HepG2 (cell line): Measurements from ENCODE around the gene BCAR3. TPM values are rescaled to one million over a fixed set of nuclear protein-coding genes. Genes with fewer than 3 reads are reported as not detected.

Experiments used
- CHCHD3 ChIP-seq: sonication (generic); formaldehyde crosslinking; IDR thresholded peaks from 2 replicates; pipeline ENCODE4 v1.8.0; 2022; ENCODE audit warnings: mild to moderate bottlenecking, missing genetic modification reagents, moderate library complexity
- CSRNP1 ChIP-seq: sonication (generic); formaldehyde crosslinking; IDR thresholded peaks from 2 replicates; pipeline ENCODE4 v1.8.1; 2023; ENCODE audit warnings: mild to moderate bottlenecking, missing genetic modification reagents
- CTCF ChIP-seq: sonication (generic); formaldehyde crosslinking; IDR thresholded peaks from 2 replicates; pipeline ENCODE4 v1.5.0; 2020; ENCODE audit warnings: mild to moderate bottlenecking, missing genetic modification reagents, moderate library complexity
- FOSL2 ChIP-seq: sonication (generic); formaldehyde crosslinking; IDR thresholded peaks from 2 replicates; pipeline ENCODE4 v1.4.0; 2020; ENCODE audit warnings: missing genetic modification reagents
- HES4 ChIP-seq: sonication (generic); formaldehyde crosslinking; IDR thresholded peaks from 2 replicates; pipeline ENCODE4 v1.9.0; 2021; ENCODE audit warnings: mild to moderate bottlenecking, missing genetic modification reagents, borderline replicate concordance
- HMG20A ChIP-seq: IDR thresholded peaks from 2 replicates; pipeline ENCODE4 v1.6.1; 2016; ENCODE audit warnings: borderline replicate concordance
- HOXA3 ChIP-seq: sonication (generic); formaldehyde crosslinking; IDR thresholded peaks from 2 replicates; pipeline ENCODE4 v1.5.0; 2020; ENCODE audit warnings: missing genetic modification reagents
- MAF1 ChIP-seq: sonication (generic); formaldehyde crosslinking; IDR thresholded peaks from 2 replicates; pipeline ENCODE4 v1.5.0; 2020; ENCODE audit warnings: missing genetic modification reagents, borderline replicate concordance
- NR2F2 ChIP-seq: IDR thresholded peaks from 2 replicates; pipeline ENCODE4 v1.6.1; 2012; ENCODE audit warnings: low read depth, inconsistent platforms, borderline replicate concordance
- SOX13 ChIP-seq, 3 experiments: fragments of 450-650 bp in 1 of 3; sonication (generic) in 1 of 3; formaldehyde crosslinking in 1 of 3; IDR thresholded peaks in 2 of 3; conservative IDR thresholded peaks in 1 of 3; 2 replicates each; pipeline versions ENCODE4 v1.5.0 to v1.6.1; 2016 to 2020; ENCODE audit warnings: antibody characterized with exemption in 1 of 3, mild to moderate bottlenecking in 1 of 3, missing compliant biosample characterization in 1 of 3, missing genetic modification reagents in 1 of 3, moderate library complexity in 1 of 3
- SRSF9 ChIP-seq: fragments of 200-400 bp; formaldehyde crosslinking; IDR thresholded peaks from 2 replicates; pipeline ENCODE4 v1.6.1; 2018; ENCODE audit warnings: borderline replicate concordance, mild to moderate bottlenecking, low read depth, low read length; ENCODE audit not compliant: insufficient read depth, poor library complexity, severe bottlenecking
- ZHX2 ChIP-seq, 2 experiments: sonication (generic) in 1 of 2; formaldehyde crosslinking in 1 of 2; IDR thresholded peaks; 2 replicates each; pipeline versions ENCODE4 v1.6.1 to v1.9.0; 2014 to 2022; ENCODE audit warnings: antibody characterized with exemption in 1 of 2, borderline replicate concordance in 1 of 2, inconsistent platforms in 1 of 2, low read depth in 1 of 2, missing genetic modification reagents in 1 of 2
- ZNF570 ChIP-seq: sonication (generic); formaldehyde crosslinking; IDR thresholded peaks from 2 replicates; pipeline ENCODE4 v1.4.0; 2020; ENCODE audit warnings: mild to moderate bottlenecking, missing genetic modification reagents, borderline replicate concordance
- polyA plus RNA-seq, 8 experiments: library from polyadenylated mRNA; depleted of rRNA in 3 of 8; stranded (reverse) in 7 of 8; unstranded in 1 of 8; fragments of >200 nt; fragmentation: Illumina TruSeq in 4 of 8; extraction: Trizol in 4 of 8; gene quantifications; 2 replicates each; pipeline versions ENCODE4 v1.2.1 to v1.2.3, GENCODE V29; 2011 to 2016; ENCODE audit warnings: low read depth in 4 of 8, missing spikeins in 1 of 8, mixed read lengths in 1 of 8; ENCODE audit not compliant: insufficient read depth in 1 of 8
- total RNA-seq, 5 experiments: library from RNA; depleted of rRNA; stranded (reverse); fragments of >200 nt; fragmentation: Illumina TruSeq; extraction: Trizol; gene quantifications; 2 replicates each; pipeline ENCODE4 v1.2.3, GENCODE V29; 2016; ENCODE audit warnings: low read depth in 1 of 5

BCAR3 gene
- total and polyA plus RNA-seq, 2 of the 13 experiments (the other 11 are each of a cell fraction or from before 2014, with no cell fraction given) = 3.6 to 4.8 TPM

GRCh38 chr1:93651695-93652094, 29.9 kb downstream of the BCAR3 start (continued):
- TF ChIP-seq CTCF (CRISPR knock-in tag) (no peak), ZNF570 (CRISPR knock-in tag) (no peak), HES4 (CRISPR knock-in tag) (no peak), HOXA3 (CRISPR knock-in tag) (no peak), SOX13 (IDR thresholded peaks at IDR 0.05) (no peak), SOX13 (CRISPR knock-in tag; conservative IDR thresholded peaks at IDR 0.05 in 1 of 2, IDR thresholded peaks at IDR 0.05 in 1 of 2) (no peak), FOSL2 (CRISPR knock-in tag) (no peak), CHCHD3 (CRISPR knock-in tag) (no peak), HMG20A (CRISPR knock-in tag) (no peak), MAF1 (CRISPR knock-in tag) (no peak), SRSF9 (no peak), NR2F2 (no peak), CSRNP1 (CRISPR knock-in tag) (no peak), ZHX2 (IDR thresholded peaks at IDR 0.05; ENCODE audit: low read depth) (no peak), ZHX2 (CRISPR knock-in tag; IDR thresholded peaks at IDR 0.05; ENCODE audit: borderline replicate concordance) (no peak)
